ENCODE data around the gene CR1.
"Not testable (repeated sequence)": the region's sequence is repeated elsewhere in the genome, so short reads cannot be mapped to it uniquely, and the experiment has no call there.

Gene CR1

GRCh38 chr1:207503950-207504349 is 8.0 kb downstream of the CR1 start:
- DNase-seq (ENCODE audit: low spot score), result no peak

GRCh38 chr1:207504438-207504837 is 8.5 kb downstream of the CR1 start:
- DNase-seq (ENCODE audit: low spot score), result no peak

GRCh38 chr1:207510444-207510843 is 14.5 kb downstream of the CR1 start:
- DNase-seq (ENCODE audit: low spot score), result no peak

GRCh38 chr1:207514890-207515289 is 18.9 kb downstream of the CR1 start:
- DNase-seq (ENCODE audit: low spot score), result no peak

GRCh38 chr1:207516729-207517128 is 20.8 kb downstream of the CR1 start:
- DNase-seq (ENCODE audit: low spot score), result no peak

- no peak for DNase-seq (ENCODE audit: low spot score)
Measured at GRCh38 chr1:207518608-207519236, 22.8 kb downstream of the CR1 start.

GRCh38 chr1:207519505-207520399 is 23.8 kb downstream of the CR1 start:
- no peak for DNase-seq (ENCODE audit: low spot score)

- DNase-seq (ENCODE audit: low spot score), result not testable (repeated sequence)
Measured at GRCh38 chr1:207520400-207521345, 24.7 kb downstream of the CR1 start.

GRCh38 chr1:207525239-207525638 is 29.3 kb downstream of the CR1 start:
- DNase-seq (ENCODE audit: low spot score), result not testable (repeated sequence)

- DNase-seq (ENCODE audit: low spot score), result not testable (repeated sequence)
Measured at GRCh38 chr1:207528401-207528800, 32.4 kb downstream of the CR1 start.

- not testable (repeated sequence) for DNase-seq (ENCODE audit: low spot score)
Measured at GRCh38 chr1:207536263-207536662, 40.3 kb downstream of the CR1 start.

GRCh38 chr1:207546677-207547357 is 50.9 kb downstream of the CR1 start:
- not testable (repeated sequence) for DNase-seq (ENCODE audit: low spot score)

GRCh38 chr1:207554823-207555222 is 58.9 kb downstream of the CR1 start:
- not testable (repeated sequence) for DNase-seq (ENCODE audit: low spot score)

GRCh38 chr1:207565546-207566468 is 69.8 kb downstream of the CR1 start:
- no peak for DNase-seq (ENCODE audit: low spot score)

GRCh38 chr1:207571926-207572325 is 76.0 kb downstream of the CR1 start:
- not testable (repeated sequence) for DNase-seq (ENCODE audit: low spot score)

- not testable (repeated sequence) for DNase-seq (ENCODE audit: low spot score)
Measured at GRCh38 chr1:207573074-207573473, 77.1 kb downstream of the CR1 start.

GRCh38 chr1:207575381-207575780 is 79.4 kb downstream of the CR1 start:
- DNase-seq (ENCODE audit: low spot score), result not testable (repeated sequence)

GRCh38 chr1:207578796-207579435 is 83.0 kb downstream of the CR1 start:
- no peak for DNase-seq (ENCODE audit: low spot score)

- peak; percentile 61 for DNase-seq (ENCODE audit: low spot score)
Measured at GRCh38 chr1:207579436-207579799, 83.5 kb downstream of the CR1 start.

All from SW480 (cell line).